GM12892 (cell line): ENCODE results near the gene PPP1R16B.
A peak's percentile ranks its signal among the peaks of the same experiment; 100 is the strongest.

Experiments
- DNase-seq: peaks from one replicate; pipeline ENCODE4 v3.0.0; 2011; ENCODE audit not compliant: insufficient read length
- FAIRE-seq: peaks from 2 replicates; lab custom pipeline; 2011; peaks lifted over from hg19 to GRCh38; lab: Jason Lieb, UNC
- POLR2A ChIP-seq: IDR thresholded peaks from 2 replicates; pipeline ENCODE4 v1.6.1; 2011; ENCODE audit warnings: low read depth, low read length, control low read depth
- POLR2AphosphoS5 ChIP-seq: IDR thresholded peaks from 2 replicates; pipeline ENCODE4 v1.6.1; 2011; ENCODE audit warnings: low read depth, low read length, control low read depth
- TAF1 ChIP-seq: IDR thresholded peaks from 2 replicates; pipeline ENCODE4 v1.6.1; 2011; ENCODE audit warnings: low read depth, mild to moderate bottlenecking, control low read depth, low read length, borderline replicate concordance

PPP1R16B gene

GRCh38 chr20:38924718-38925117 is 119.2 kb downstream of the PPP1R16B start:
- DNase-seq (no peak), FAIRE-seq (no peak)
- no peak for TF ChIP-seq TAF1
- no peak for TF ChIP-seq POLR2A
- TF ChIP-seq POLR2AphosphoS5, result no peak

DNA sequence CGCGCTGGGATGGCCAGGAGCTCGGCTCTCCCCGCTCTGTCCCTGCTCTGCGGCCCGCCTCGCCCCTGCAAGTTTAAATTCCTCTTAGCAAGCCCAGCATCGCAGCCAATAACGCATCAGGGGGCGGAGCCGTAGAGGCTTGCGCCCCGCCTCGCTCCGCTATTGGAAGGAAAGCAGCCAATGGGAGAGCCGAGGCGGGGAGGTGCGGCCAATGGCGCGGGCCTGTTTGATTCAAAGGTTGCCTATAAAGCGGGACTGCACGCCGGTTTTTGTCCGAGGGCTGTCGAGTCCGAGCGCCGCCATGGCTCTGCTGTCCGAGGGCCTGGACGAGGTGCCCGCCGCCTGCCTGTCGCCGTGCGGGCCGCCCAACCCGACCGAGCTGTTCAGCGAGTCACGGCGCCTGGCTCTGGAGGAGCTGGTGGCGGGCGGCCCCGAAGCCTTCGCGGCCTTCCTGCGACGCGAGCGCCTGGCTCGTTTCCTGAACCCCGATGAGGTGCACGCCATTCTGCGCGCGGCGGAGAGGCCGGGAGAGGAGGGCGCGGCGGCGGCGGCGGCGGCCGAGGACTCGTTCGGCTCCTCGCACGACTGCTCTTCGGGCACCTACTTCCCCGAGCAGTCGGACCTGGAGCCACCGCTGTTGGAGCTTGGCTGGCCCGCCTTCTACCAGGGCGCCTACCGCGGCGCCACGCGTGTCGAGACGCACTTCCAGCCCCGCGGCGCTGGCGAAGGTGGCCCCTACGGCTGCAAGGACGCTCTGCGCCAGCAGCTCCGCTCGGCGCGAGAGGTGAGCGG is 120.8 kb downstream of the PPP1R16B start, which contains the start of gene FAM83D:
Gene FAM83D, plus strand, starts transcription at position 276 of the 792 bp plus-strand sequence. Its CDS starts 26 bp downstream, at position 302.
- TF ChIP-seq POLR2AphosphoS5, result peak; percentile 91
- no peak; the same call in 1 of the 2 replicates for TF ChIP-seq TAF1
- peak; percentile 97 for TF ChIP-seq POLR2A
- DNase-seq (peak; percentile 99), FAIRE-seq (peak; percentile 93)

DNA sequence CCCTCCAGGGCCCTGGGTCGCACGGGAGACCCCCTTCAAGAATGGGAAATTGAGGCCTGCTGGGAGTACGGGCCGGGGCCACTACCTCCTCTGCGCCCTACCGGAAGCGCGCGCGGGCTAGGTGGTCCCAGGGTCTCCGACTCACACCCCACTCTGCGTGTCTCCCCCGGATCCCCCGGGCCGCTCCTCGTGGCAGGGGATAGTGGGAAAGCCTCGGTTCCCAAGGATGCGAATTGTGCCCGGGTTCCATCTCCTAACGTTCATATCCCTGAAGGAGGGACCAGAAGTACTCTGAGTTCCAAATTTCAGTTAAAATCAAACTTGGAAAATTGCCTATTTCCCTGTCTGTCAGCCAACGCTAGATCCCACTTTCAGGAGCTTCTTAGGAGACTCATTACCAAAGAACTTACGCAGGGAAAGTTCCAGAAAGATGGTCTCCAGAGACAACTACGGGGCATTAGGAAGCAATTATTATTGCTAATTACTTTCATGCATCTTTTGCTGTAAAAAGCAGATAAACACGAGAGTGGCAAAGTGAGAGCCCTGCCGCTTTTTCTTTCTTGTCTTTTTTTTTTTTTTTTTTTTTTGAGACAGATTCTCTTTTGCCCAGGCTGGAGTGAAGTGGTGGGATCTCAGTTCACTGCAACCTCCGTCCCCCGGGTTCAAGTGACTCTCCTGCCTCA is 121.6 kb downstream of the PPP1R16B start:
- FAIRE-seq (no peak), DNase-seq (no peak)
- TF ChIP-seq TAF1, result no peak
- no peak for TF ChIP-seq POLR2A
- no peak for TF ChIP-seq POLR2AphosphoS5

DNA sequence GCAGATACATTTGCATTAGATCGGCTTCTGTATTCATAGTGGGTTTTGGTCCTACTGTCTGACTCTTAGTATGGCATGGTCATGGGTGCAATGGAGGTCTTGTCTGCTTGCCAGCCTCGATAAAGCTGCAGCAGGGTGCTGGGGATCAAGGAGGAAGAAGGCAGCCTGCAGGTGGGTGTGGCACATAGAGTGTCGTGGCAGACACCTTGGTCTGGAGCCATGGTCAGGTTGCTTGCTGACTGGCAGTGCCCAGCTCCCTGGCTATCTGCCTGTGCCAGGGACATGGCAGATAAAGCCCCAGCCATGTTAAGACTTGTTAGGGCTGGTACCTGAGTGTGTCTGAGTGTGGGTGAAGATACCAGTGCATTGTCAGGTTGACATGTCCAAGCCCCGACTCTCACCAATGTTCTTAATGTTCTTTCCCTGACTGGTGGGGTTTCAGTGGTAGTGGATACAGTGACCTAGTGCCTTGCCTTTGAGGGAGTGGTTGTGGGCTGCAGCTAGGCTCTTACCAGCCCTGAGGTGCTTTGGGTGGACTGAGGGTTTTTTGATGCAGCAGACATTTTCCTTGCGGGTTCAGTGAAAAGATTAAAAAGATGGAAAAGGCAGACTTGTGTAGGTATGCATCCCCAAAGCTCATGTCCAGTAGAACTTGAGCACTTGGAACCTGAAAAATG is 122.5 kb downstream of the PPP1R16B start:
- peak; percentile 5 for FAIRE-seq
- TF ChIP-seq POLR2A (no peak), TAF1 (no peak), POLR2AphosphoS5 (no peak)
- no peak for DNase-seq

GRCh38 chr20:38930242-38930569 is 124.7 kb downstream of the PPP1R16B start:
- no peak for TF ChIP-seq POLR2A
- DNase-seq, result no peak
- FAIRE-seq, result no peak

GRCh38 chr20:38931984-38932383 is 126.5 kb downstream of the PPP1R16B start:
- no peak for TF ChIP-seq POLR2AphosphoS5
- no peak for TF ChIP-seq POLR2A
- no peak for TF ChIP-seq TAF1
- FAIRE-seq, result no peak
- DNase-seq, result no peak

GRCh38 chr20:38932457-38933120 is 127.1 kb downstream of the PPP1R16B start:
- DNase-seq (no peak), FAIRE-seq (no peak)
- TF ChIP-seq POLR2AphosphoS5 (no peak), POLR2A (no peak), TAF1 (no peak)

GRCh38 chr20:38934530-38934929 is 129.0 kb downstream of the PPP1R16B start:
- no peak for TF ChIP-seq TAF1
- TF ChIP-seq POLR2AphosphoS5, result no peak
- TF ChIP-seq POLR2A, result no peak
- FAIRE-seq, result no peak
- DNase-seq, result no peak

DNA sequence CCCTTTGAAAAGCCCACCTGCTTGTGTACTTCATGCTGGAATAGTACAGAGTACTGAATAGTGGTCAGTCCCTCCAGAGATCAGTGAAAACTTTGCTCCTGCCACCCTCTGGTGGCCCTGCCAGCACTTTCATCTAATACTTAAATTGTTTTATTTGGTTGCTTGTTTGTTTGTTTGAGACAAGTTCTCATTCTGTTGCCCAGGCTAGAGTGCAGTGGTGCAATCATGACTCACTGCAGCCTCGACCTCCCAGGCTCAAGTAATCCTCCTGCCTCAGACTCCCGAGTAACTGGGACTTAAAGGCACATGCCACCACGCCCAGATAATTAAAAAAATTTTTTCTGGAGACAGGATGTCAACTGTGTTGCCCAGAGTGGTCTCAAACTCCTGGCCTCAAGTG is 129.8 kb downstream of the PPP1R16B start:
- TF ChIP-seq TAF1, result no peak
- no peak for TF ChIP-seq POLR2AphosphoS5
- no peak for TF ChIP-seq POLR2A
- no peak for DNase-seq

DNA sequence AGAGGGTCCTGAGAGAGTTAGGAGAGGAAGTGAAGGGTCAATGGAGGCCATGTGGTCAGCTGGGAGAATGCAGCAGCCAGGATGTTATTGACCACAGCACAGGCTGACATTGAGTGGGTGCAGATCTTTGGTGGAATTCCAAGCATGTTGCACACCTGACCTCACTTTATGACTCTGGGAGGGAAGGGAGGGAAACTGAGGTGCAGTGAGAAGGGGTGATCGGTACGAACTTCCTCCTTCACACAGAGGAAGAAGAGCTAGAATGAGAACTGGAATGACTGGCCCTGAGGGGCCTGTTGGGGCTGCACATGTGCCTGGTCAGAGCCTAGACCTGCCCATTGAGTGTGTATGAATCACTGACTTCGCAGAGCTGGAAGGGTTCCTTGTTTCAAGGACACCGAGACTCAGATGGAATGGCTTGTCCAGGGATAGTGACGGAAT is 130.5 kb downstream of the PPP1R16B start:
- no peak for TF ChIP-seq POLR2A
- no peak for TF ChIP-seq POLR2AphosphoS5
- TF ChIP-seq TAF1, result no peak
- FAIRE-seq (no peak), DNase-seq (no peak)

More for the DNA sequence above, 129.8 kb downstream of the PPP1R16B start:
- no peak for FAIRE-seq

DNA sequence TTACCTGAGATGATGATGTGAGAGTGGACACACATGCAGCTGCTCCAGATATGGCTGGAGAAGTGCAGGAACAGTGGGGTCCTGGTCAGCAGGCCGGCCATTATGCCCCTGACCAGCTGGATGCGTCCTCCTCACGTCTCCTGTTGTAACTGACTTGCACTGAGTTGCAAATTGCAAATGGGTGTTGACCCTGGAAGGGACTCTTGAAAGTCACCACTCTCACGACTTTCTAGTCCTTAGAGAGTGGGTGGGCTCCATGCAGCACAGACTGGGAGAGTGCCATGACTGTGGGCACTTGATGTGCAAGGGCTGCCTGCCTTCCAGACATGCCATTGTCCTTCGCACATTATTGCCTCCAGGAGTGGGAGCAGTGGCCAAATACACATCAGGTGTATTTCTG is 131.5 kb downstream of the PPP1R16B start:
- no peak for DNase-seq
- TF ChIP-seq POLR2A (no peak), TAF1 (no peak), POLR2AphosphoS5 (no peak)
- no peak for FAIRE-seq
